HG02610 (cell line): Measurements from ENCODE around the gene PRICKLE4.
A peak's percentile ranks its signal among the peaks of the same experiment; 100 is the strongest.

Experiments
- ATAC-seq: cut with Tn5 transposase; IDR thresholded peaks from one replicate; pipeline ENCODE4 v1.9.1; 2021; ENCODE audit warnings: mild to moderate bottlenecking, moderate library complexity; ENCODE audit not compliant: unreplicated experiment

Gene PRICKLE4

DNA sequence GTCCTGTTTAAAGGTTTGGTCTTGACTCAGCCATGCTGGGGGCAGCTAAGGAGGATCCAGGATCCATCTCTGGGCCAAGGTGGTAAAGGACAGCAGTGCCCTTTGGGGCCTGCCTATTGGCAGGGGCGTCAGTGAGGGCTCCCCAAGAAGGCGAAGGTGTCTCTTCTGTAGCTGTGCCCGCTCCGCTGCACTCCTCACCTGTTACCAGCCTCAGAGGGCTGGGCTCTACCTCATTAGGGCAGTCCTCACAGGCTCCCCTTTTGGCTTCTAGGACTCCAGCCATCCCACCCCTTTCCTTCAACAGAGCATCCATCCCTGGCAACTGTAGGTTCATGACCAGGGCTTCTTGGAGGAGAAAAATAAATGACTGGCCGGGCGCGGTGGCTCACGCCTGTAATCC is 11.2 kb upstream of the PRICKLE4 start:
- no peak for ATAC-seq

DNA sequence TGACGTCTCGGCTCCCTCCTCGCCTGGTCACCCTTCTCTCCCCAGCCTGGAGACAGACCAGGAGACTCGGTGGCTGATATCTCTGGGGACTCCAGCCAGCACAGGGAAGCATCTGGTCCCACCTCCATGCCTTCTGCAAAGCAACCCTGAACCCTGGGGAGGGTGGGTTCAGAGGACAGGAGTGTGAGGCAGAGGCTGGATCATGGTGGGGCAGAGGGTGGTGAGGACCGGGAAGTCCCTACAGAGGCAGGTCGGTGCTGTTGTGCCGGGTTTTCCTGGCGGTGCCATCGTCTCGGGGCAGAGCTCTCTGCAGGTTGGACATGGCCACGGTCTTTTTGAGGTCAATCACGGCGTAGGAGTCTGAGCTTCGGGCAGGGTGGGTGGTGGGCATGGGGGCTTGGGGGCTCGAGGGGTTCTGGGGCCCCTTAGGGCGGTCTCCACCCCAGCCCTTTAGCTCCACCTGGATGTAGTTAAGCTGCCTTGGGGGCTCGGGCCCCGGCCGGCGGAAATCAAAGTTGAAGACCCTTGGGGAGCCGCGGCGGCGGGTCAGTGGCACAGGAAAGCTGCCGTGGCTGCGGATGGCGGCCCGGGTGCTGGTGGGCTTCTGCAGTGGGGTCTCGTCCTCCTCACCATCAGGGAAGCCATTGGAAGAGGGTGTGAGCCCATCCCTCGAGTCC is 10.1 kb upstream of the PRICKLE4 start:
- no peak for ATAC-seq

DNA sequence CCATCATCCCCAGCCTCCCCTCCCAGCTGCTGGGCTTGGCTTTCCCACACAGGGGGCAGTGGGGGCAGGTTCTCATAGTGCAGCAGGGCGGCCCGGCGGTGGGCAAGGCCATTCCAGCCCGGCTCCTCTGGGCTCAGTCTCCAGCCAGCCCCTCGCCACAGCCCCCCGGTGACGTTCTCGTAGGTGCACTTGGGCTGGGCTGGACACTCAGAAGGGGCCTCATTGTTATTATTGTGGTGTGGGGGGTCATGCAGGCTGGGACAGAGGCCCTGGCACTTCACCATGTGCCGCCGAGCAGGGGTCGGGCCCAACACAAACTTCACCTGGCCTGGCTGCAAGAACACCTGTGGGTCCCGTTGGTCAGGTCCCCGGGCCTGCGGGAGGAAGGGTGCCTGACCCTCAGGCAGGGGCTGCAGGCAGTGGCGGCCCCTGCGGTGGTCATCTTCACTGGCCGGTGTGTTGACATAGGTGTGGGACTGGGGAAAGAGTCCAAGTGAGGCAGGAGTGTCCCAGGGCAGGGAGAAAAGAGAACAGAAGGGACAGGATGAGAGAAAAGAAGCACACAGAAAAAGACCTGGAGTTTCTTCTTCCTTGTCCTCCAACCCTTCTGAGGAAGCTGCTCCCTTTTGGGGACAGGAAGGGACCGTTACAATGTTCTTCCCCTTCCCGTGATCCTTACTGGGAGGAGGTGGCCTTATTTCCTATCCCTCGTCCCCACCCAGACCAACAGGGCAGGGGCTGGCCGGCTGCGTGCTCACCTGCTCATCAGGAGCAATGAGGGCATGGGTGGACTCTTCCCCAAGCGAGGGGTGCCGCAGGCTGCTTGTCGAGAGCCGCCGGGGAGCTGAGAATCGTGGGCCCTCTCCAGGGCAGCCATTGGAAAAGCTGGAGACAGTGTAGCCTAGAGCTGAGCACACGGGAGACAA is 9.3 kb upstream of the PRICKLE4 start:
- no peak for ATAC-seq

DNA sequence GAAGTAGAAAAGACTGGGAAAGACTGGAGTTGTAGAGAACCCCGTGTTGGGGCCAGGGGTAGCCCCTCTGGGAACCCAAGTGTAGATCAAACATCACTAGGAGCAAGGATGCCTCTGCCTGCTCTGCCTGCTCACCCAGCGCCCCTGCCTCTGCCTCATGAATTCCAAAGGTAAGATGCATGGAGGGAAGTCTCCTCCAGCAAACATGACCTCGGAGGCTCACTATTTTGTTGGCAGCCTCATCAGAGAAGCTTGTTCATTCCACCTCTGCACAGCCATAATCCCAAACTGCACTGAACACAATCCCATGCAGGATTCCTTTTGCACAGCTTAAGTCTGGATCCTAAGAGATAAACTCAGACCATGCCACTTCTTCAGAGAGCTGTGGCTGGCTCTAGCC is 5.7 kb upstream of the PRICKLE4 start:
- ATAC-seq, result no peak

DNA sequence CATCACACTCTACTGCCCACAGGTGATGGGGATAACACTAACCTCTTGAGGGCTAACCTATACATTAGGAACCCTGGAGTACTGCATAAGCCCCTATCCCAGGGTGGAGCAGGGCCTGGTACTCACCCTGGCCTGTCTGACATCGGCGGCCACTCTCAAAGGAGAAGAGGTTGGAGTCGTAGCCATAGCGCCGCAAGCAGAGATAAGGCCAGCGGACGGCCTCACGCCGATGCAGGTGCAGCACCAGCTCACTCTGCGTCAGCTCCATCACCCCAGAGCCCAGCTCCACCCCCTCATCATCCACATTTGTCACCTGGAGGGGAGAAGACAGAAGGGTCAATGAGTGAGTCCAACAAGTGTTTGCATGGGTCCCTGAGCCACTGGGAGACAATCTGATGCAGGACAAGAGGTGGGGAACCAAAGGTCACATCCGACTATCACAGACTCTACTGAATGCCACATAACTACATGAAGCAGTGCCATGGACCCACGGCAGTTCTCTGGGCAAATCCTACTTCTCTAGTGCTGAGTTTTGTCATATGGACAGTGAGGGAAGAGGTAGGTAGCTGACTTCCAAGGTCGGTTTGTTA is 5.2 kb upstream of the PRICKLE4 start:
- ATAC-seq, result no peak

DNA sequence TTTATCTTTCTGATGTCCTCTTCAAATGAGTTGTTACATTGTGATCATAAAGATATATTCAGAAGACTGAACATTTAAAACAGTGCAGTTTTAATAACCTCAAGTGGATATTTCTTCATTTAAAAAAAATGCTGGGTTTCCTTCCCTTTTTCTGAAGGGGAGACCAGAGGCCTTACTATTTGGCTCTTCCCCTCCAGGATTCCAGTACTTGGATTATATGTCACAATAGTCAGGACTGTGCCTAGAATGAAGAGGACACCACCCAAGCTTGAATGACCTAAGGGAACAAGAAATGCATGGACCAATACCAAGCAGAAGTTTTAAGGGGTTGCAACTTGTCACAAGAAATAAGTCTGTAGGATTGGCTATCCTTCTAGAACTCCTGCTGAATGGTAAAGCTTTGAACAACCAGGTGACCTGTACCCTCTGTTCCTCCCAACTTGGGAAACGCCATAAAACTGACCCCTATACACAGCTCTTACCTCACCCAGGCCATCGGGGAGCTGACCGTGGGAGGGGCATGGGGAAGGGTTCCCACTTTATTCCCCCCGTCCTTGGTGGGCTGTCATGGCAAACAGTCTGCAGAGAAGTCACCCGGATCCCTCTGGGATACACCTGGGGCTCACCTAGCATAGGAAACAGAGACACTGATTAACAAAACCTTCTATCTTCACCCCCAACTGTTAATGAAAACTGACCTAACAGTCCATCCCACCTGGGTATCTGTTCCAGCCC is 2.9 kb upstream of the PRICKLE4 start:
- no peak for ATAC-seq

DNA sequence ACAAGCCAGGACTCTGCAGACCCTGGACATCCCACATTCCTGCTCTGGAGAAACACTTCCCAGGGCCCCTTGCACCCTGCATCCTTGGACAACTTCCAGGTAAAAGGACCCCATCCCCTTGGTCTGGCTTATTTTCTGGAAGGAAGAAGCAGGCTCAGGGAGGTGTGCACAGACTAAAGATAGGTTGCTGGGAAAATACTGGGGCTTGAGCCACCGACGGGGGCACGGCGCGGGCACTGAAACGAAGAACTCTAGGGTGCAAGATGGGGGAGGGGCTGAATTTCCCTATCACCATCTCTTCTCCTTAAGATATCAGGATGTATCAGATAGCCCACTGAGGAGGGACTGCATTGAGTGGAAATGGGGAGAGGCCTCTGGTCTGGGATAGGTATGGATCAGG is 1.7 kb upstream of the PRICKLE4 start:
- ATAC-seq, result no peak

DNA sequence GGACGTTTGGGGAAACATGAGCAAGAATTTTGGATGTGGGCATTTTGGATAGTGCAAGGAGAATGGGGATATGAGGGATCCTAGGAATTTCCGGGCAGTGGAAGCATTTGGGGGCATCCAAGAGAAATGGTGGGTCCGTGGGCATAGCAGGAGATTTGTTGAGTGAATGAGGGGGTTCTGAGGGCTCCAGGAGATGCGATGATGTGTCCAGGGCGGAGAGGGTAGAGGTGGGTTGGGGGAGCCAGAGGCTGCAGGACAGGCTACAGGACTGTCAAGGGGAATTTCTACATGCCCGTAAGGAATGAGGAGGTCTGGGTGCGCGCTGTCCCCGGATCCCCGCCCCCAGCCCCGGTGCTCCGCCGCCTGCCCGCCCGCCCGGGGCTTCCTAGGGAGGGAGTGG is 1.2 kb upstream of the PRICKLE4 start:
- ATAC-seq, result peak; percentile 21

DNA sequence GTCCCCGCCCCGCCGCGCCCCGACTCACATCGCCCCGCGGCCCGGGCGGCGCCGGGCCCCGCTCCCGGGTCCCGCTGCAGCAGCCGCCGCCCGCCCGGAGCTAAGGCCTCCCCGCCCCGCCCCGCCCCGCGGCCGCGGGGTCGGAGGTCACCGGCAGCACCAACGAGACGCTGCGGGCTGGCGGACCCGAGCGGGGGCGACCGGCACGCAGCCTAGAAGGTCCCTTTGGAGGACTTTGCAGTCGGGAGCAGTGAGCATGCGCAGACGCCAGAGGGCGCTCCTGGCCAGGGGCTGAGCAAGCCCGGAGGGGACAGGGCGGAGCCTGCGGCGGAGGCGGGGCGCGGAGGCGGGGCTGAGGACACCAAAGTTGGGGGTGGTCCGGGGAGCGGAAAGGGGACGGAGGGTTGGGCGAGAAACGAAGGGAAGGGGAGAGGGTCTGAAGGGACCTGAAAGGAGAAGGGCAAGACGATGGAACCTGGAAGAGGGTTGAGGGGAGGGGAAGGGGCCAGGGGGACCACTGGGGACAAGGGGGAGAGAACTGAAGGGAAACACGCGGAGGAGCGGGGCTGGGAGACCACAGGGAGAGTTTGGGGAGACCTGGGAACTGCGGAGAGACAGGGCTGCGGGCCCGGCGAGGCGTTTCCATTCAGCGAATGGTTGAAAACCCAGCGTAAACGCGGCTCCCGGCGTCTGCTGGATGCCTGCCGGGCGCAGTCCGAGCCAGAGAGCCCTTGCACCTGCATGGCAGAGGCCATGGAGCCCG is 613 bp upstream of the PRICKLE4 start, which contains the start of gene FRS3:
Gene FRS3 (minus strand): TSS at position 113 of the 763 bp plus-strand sequence. CDS start 2,913 bp downstream, outside the sequence.
- ATAC-seq, result peak; percentile 93

DNA sequence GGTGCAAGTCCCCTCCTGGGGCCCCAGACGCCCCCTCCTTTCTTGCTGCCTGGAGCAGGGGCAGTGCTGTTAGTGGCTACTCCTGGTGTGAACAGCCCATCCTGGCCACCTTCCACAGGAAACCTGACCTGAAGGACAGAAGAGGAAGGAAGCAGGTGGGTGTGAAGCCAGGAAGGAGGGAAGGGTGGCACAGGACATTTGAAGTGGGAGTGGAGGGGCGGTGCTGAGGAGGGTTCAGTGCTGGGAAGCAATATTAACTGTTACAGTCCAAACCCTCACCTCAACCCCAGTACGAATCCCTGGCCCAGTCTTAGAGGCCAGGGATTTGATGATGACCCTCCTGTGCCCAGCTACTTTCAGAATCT is 766 bp downstream of the PRICKLE4 start:
- ATAC-seq, result no peak

DNA sequence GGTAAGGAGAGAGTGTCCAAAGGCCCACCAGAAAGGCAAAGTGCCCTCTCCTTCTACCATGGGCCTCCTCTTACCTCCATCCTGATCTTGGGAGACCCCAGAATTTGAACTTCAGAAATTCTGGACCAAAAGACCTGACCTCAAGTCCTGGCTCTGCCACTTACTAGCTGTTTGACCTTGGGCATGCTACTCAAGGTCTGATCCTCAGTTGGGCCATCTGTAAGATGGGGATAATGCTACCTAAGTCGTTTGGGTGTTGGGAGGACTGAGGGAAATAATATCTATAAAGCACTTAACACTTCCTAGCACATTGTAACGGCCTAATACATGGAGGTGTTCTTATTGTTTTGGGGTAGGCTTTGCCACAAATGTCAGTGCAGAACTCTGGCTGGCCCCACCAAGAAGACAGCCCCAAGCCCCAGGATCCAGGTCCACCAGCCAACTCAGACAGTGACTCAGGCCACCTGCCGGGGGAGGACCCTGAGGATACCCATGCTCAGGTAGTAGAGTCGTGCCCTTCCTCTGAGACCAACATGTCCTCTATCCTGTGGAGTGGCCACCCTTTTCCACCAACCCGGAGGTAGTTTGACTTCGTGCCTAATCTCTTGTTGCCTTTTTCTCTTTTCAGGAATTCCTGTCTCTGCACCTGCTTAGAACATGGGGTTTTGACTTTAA is 2.7 kb downstream of the PRICKLE4 start:
- ATAC-seq, result no peak

DNA sequence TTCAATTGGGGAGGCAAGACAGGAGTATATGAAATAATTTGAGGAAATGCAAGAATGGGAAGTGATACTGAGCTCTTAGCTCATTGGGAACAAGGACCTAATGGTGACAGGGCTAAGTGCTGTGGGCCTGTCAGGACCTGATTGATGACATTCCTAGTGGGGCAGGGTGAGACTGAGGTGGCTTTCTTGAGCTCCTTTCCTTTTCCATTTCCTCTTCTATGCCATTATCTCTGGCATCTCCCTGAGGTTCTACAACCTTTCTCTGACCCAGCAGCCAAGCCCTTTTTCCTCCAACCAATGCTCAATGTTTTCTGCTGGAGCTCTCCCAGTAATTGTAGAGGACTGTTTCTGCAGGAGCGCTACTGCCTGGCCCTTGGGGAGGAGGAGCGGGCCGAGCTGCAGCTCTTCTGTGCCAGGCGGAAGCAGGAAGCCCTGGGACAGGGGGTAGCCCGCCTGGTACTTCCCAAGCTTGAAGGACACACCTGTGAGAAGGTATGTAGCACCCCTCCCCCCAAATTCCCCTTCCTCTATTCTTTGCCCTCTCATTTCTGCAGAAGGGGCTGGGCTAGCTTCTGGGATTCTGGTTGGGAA is 4.1 kb downstream of the PRICKLE4 start:
- no peak for ATAC-seq

DNA sequence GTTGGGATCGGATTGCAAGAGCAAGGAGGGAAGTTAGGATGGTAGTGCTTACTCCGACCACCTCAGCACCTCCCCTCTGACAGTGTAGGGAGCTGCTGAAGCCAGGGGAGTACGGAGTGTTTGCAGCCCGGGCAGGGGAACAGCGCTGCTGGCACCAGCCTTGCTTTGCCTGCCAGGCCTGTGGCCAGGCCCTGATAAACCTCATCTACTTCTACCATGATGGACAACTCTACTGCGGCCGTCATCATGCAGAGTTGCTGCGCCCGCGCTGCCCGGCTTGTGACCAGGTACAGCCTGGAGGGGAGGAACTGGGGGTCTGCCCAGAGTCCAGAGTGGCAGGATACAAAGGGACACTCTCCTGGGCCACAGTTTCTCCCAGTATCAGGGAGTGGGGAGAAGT is 4.7 kb downstream of the PRICKLE4 start:
- no peak for ATAC-seq

DNA sequence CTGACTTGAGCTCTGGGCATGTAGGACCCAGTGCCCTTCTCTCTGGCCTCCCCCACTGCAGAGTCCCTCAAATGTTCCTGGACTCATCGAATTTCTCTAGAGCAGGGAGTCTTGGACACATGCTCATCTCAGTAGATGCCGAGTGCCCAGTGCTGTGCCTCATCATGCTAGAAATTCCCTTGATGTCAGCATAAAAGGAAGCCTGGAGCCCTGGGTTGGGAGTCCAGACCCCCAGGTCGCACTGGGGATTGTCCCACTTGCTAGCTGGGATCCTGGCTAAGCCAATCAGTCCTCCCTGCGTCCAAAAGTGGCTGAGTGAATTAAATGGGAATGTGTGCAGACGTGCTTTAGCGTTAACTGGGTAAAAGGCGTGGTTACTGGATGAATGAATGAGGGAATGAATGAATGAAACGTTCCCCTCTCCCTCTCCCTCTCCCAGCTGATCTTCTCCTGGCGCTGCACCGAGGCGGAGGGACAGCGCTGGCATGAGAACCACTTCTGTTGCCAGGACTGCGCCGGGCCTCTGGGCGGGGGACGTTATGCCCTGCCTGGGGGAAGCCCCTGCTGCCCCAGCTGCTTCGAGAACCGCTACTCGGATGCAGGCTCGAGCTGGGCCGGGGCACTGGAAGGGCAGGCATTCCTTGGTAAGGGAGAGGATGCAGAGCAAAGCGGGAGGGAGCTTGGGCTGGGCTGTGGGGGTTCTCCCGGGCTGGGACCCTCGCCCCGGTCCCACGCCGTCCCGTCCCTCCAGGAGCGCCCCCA is 5.3 kb downstream of the PRICKLE4 start:
- peak; percentile 3 for ATAC-seq

DNA sequence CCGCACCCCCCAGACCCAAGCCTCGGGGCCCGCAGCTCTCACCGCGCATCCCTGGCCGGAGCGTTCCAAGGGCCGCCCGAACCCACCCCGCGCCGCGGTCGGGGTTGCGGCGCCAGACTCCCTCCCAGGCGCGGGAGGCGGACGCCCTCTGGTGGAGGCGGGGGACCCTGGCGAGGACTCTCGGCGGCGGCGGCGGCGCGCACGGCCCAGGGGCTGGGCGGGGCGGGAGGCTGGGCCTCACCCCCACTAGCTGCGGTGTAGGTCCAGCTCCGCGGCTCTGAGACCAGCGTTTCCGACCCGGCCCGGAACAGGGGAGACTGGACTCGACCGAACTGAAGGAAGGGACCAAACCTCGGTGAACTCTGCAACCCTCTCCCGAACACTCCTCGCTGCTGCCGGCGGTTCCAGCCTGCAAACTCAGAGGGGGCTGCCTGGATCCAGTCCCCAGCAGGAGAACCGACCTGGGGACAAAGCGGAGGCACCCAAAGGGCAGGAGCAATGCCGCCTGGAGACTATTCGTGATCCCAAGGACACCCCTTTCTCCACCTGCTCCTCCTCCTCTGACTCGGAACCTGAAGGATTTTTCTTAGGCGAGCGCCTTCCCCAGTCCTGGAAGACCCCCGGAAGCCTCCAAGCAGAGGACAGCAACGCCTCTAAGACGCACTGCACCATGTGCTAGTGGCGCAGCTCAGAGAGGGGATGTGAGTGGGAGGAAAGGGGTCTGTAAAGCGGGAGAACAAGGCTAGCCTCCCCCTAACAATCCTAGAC is 6.1 kb downstream of the PRICKLE4 start:
- ATAC-seq, result peak; percentile 57

DNA sequence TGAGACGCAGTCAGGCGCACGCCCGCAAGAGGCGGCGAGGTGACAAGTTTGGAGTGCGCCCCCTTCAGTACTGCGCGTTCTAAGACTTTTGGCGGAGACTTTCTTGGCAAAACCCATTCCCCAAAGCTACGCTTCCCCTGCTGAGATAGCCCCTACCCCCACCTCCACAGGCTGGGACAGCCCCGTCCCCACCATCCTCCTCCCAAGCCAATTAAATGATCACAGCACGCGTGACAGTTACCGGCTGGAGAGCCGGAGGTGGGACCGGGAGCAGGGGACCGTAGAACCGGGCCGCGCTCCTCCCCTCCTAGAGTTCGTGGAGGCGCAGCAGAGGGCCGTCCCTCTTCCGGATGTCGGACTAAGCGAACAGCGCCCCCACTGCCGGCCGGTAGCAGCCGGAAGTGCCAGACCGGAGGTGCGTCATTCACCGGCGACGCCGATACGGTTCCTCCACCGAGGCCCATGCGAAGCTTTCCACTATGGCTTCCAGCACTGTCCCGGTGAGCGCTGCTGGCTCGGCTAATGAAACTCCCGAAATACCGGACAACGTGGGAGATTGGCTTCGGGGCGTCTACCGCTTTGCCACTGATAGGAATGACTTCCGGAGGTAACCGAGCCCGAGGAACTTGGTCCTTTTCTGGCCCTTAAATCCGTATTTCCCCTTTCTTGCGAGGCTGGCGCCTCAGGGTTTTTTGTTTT is 6.8 kb downstream of the PRICKLE4 start, which contains the start of gene TOMM6:
Gene TOMM6 (plus strand): TSS at position 476 of the 699 bp plus-strand sequence. CDS start 4 bp downstream, at position 480.
- ATAC-seq, result peak; percentile 81

DNA sequence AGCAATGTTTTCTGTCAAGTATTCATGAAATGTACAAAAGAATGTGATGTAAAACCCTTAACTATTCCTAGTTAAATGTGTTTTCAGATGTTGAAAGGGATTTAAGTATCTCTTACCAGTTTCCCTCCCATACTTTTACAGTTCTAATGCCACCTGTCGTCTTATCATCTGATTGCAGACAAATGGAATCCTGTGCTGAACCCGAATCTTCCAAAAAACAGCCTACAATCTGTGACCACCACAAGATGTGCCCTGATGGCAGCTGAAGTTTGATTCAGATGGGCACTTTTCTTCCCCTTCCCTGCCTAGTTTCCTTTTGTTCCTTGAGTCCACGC is 8.8 kb downstream of the PRICKLE4 start:
- ATAC-seq, result no peak
